H1 (cell line): ENCODE results near the gene NECTIN3.

ENCODE experiments used
- CBX8 ChIP-seq: fragments of 300-800, 300-1000 bp; sonication (generic); IDR thresholded peaks from 2 replicates; pipeline ENCODE4 v1.7.1; 2016; ENCODE audit warnings: low read depth, low read length, borderline replicate concordance
- CEBPB ChIP-seq: IDR thresholded peaks from 2 replicates; pipeline ENCODE4 v1.6.1; 2012; ENCODE audit warnings: low read depth, low read length
- EP300 ChIP-seq, 2 experiments: IDR thresholded peaks; 1 replicate in 1 of 2; 2 replicates in 1 of 2; pipeline ENCODE4 v1.6.1; 2011 to 2012; ENCODE audit warnings: low read depth in 2 of 2, low read length in 2 of 2, mild to moderate bottlenecking in 2 of 2, borderline replicate concordance in 1 of 2, inconsistent platforms in 1 of 2, moderate library complexity in 1 of 2
- HDAC6 ChIP-seq: IDR thresholded peaks from one replicate; pipeline ENCODE4 v1.7.1; 2012; ENCODE audit warnings: low read depth, mild to moderate bottlenecking, inconsistent platforms, low read length, moderate library complexity
- MAFK ChIP-seq: IDR thresholded peaks from 2 replicates; pipeline ENCODE4 v1.6.1; 2012; ENCODE audit warnings: low read depth, mild to moderate bottlenecking, improper control_type of control experiment, low read length
- POLR2AphosphoS5 ChIP-seq: IDR thresholded peaks from 2 replicates; pipeline ENCODE4 v1.6.1; 2011; ENCODE audit warnings: low read depth, low read length
- RBBP5 ChIP-seq: IDR thresholded peaks from 2 replicates; pipeline ENCODE4 v1.7.1; 2012; ENCODE audit warnings: low read depth, mild to moderate bottlenecking, inconsistent platforms, low read length, moderate library complexity, borderline replicate concordance
- SP1 ChIP-seq: IDR thresholded peaks from 2 replicates; pipeline ENCODE4 v1.6.1; 2011; ENCODE audit warnings: low read depth, low read length
- TAF1 ChIP-seq: IDR thresholded peaks from 2 replicates; pipeline ENCODE4 v1.6.1; 2011; ENCODE audit warnings: mild to moderate bottlenecking, low read depth, low read length
- TCF12 ChIP-seq: IDR thresholded peaks from 2 replicates; pipeline ENCODE4 v1.6.1; 2011; ENCODE audit warnings: low read depth, mild to moderate bottlenecking, low read length
- ZNF274 ChIP-seq: IDR thresholded peaks from 2 replicates; pipeline ENCODE4 v1.7.0; 2012; ENCODE audit warnings: low read length, borderline replicate concordance; ENCODE audit errors: extremely low read depth
- TF ChIP-seq, protein P1 (sequence below), 3 experiments: IDR thresholded peaks; 1 replicate in 2 of 3; 2 replicates in 1 of 3; pipeline versions ENCODE4 v1.5.1 to v1.6.1; 2011; ENCODE audit warnings: low read length in 3 of 3, mild to moderate bottlenecking in 3 of 3, inconsistent platforms in 2 of 3, low read depth in 1 of 3, moderate library complexity in 1 of 3; ENCODE audit not compliant: insufficient read depth in 1 of 3; ENCODE audit errors: control extremely low read depth in 1 of 3
- TF ChIP-seq, protein P2 (sequence below): IDR thresholded peaks from 2 replicates; pipeline ENCODE4 v1.6.1; 2012; ENCODE audit warnings: inconsistent platforms

DNA sequence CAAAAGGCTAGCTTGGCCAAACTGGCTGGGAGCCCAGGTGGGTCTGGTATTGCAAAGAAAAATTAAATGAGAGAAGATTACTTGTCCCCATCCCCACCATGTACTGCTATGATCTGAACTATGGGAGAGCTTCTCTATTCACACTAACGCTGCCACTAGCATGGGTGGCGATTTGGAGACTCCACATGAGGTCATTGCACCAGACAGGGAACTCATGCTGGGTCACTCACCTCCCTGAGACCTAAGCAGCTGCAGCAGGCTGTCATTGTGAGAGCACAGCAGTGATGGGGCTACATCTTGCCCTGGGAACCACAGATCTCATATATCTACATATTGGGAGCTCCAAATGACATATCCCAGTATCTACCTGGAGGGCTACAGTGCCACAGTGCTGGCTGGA is 36.3 kb upstream of the NECTIN3 start:
- TF ChIP-seq, protein P1, sequence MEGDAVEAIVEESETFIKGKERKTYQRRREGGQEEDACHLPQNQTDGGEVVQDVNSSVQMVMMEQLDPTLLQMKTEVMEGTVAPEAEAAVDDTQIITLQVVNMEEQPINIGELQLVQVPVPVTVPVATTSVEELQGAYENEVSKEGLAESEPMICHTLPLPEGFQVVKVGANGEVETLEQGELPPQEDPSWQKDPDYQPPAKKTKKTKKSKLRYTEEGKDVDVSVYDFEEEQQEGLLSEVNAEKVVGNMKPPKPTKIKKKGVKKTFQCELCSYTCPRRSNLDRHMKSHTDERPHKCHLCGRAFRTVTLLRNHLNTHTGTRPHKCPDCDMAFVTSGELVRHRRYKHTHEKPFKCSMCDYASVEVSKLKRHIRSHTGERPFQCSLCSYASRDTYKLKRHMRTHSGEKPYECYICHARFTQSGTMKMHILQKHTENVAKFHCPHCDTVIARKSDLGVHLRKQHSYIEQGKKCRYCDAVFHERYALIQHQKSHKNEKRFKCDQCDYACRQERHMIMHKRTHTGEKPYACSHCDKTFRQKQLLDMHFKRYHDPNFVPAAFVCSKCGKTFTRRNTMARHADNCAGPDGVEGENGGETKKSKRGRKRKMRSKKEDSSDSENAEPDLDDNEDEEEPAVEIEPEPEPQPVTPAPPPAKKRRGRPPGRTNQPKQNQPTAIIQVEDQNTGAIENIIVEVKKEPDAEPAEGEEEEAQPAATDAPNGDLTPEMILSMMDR (IDR thresholded peaks at IDR 0.05; ENCODE audit: control extremely low read depth in 1 of 3, insufficient read depth in 1 of 3, low read depth in 1 of 3, low read length in 3 of 3) = no peak
- no peak for TF ChIP-seq TCF12
- TF ChIP-seq, protein P2, sequence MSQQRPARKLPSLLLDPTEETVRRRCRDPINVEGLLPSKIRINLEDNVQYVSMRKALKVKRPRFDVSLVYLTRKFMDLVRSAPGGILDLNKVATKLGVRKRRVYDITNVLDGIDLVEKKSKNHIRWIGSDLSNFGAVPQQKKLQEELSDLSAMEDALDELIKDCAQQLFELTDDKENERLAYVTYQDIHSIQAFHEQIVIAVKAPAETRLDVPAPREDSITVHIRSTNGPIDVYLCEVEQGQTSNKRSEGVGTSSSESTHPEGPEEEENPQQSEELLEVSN = no peak
- no peak for TF ChIP-seq MAFK
- no peak for TF ChIP-seq EP300 (IDR thresholded peaks at IDR 0.05; ENCODE audit: borderline replicate concordance in 1 of 2, low read depth in 2 of 2, low read length in 2 of 2)
- TF ChIP-seq POLR2AphosphoS5 = no peak
- no peak for TF ChIP-seq ZNF274
- TF ChIP-seq TAF1 = no peak
- TF ChIP-seq HDAC6 = no peak
- no peak for TF ChIP-seq CBX8
- TF ChIP-seq RBBP5 = no peak
- TF ChIP-seq CEBPB = no peak
- no peak for TF ChIP-seq SP1
